GM06990 (cell line): Measurements from ENCODE around the gene HOXC9.

Experiments
- DNase-seq: peaks from one replicate; pipeline ENCODE4 v3.0.0-alpha.2; 2011; ENCODE audit not compliant: insufficient read length; ENCODE audit errors: extremely low read depth
- H3K27me3 ChIP-seq: replicated peaks from 2 replicates; pipeline ENCODE4 v1.6.0; 2011; ENCODE audit warnings: low read length; ENCODE audit not compliant: control insufficient read depth, insufficient read depth
- H3K36me3 ChIP-seq: 2 replicates; pipeline ENCODE4 v1.5.1; 2011; ENCODE audit warnings: low read length; ENCODE audit not compliant: control insufficient read depth, insufficient read depth
- H3K4me3 ChIP-seq: replicated peaks from 2 replicates; pipeline ENCODE4 v1.5.1; 2011; ENCODE audit warnings: low read depth, mild to moderate bottlenecking, control low read depth, low read length
- CTCF ChIP-seq: IDR thresholded peaks from 2 replicates; pipeline ENCODE4 v1.5.1; 2011; ENCODE audit warnings: low read length, control low read depth, mild to moderate bottlenecking, inconsistent platforms; ENCODE audit not compliant: insufficient read depth, poor library complexity, severe bottlenecking

Gene HOXC9

GRCh38 chr12:53984901-53985691, 14.9 kb upstream of the HOXC9 start, which contains the start of gene HOXC10:
TSS of gene HOXC10 (plus strand) at chr12:53985146. CDS start at chr12:53985260, 114 bp downstream.
- no peaks in the 10 kb centered on the region for H3K36me3 ChIP-seq
- peaks cover 5% of the 10 kb centered on the region for H3K27me3 ChIP-seq
- H3K4me3 ChIP-seq = peak within 1 kb of the TSS; percentile 13; the same call in 1 of the 2 replicates
- DNase-seq = peak; percentile 75
- peak; percentile 82 for TF ChIP-seq CTCF

GRCh38 chr12:53985692-53985993, 14.3 kb upstream of the HOXC9 start:
- Histone ChIP-seq H3K27me3 (peaks cover 6% of the 10 kb centered on the region), H3K4me3 (no peak overlapping the region), H3K36me3 (no peaks in the 10 kb centered on the region)
- no peak for DNase-seq
- TF ChIP-seq CTCF = no peak

GRCh38 chr12:53985994-53986685, 13.8 kb upstream of the HOXC9 start:
- Histone ChIP-seq H3K4me3 (peak overlapping the region; percentile 13; the same call in 1 of the 2 replicates), H3K27me3 (peaks cover 8% of the 10 kb centered on the region), H3K36me3 (no peaks in the 10 kb centered on the region)
- no peak for TF ChIP-seq CTCF
- no peak for DNase-seq

- no peaks in the 10 kb centered on the region for H3K36me3 ChIP-seq
- TF ChIP-seq CTCF = no peak
- no peak for DNase-seq
- H3K4me3 ChIP-seq = no peak overlapping the region
- H3K27me3 ChIP-seq = peaks cover 9% of the 10 kb centered on the region
Observed at GRCh38 chr12:53986686-53987483, 13.1 kb upstream of the HOXC9 start.

GRCh38 chr12:53987787-53988230, 12.2 kb upstream of the HOXC9 start:
- no peak for TF ChIP-seq CTCF
- Histone ChIP-seq H3K36me3 (no peaks in the 10 kb centered on the region), H3K4me3 (no peak overlapping the region), H3K27me3 (peaks cover 11% of the 10 kb centered on the region)
- DNase-seq = no peak
